ENCODE results near the gene AUP1. TPM values are rescaled to one million over a fixed set of nuclear protein-coding genes. Genes with fewer than 3 reads are reported as not detected.

The AUP1 gene
- total and polyA plus RNA-seq, 2 experiments from 2014 or later: 98.7 to 105 TPM

GRCh38 chr2:74507145-74507925 is 22.2 kb downstream of the AUP1 start, which contains the start of gene PCGF1 (continued):
- TF ChIP-seq ZNF462 (CRISPR knock-in tag; IDR thresholded peaks at IDR 0.05) (no peak), CTCF (conservative IDR thresholded peaks at IDR 0.05; ENCODE audit: low read depth in 2 of 2) (peak; percentile 37 to 77), ETS1 (IDR thresholded peaks at IDR 0.05) (peak; percentile 49; the same call in 1 of the 2 replicates)
